Nephron progenitor cell (in vitro differentiated cells): Measurements from ENCODE around the gene ACHE.
"Not testable (repeated sequence)": the region's sequence is repeated elsewhere in the genome, so short reads cannot be mapped to it uniquely, and the experiment has no call there.

ENCODE experiments used
- DNase-seq: peaks from one replicate; pipeline ENCODE4 v3.0.0; 2021
- H3K27ac Mint-ChIP-seq: 2 replicates; pipeline ENCODE4 v1.8.0; 2021; ENCODE audit warnings: mild to moderate bottlenecking, moderate library complexity, mixed read lengths
- H3K27me3 Mint-ChIP-seq: 2 replicates; pipeline ENCODE4 v1.8.0; 2021; ENCODE audit warnings: mild to moderate bottlenecking, low read depth, mixed read lengths; ENCODE audit not compliant: poor library complexity
- H3K36me3 Mint-ChIP-seq: 2 replicates; pipeline ENCODE4 v1.8.0; 2021; ENCODE audit warnings: low read depth, mixed read lengths
- H3K4me1 Mint-ChIP-seq: 2 replicates; pipeline ENCODE4 v1.8.0; 2021; ENCODE audit warnings: mixed read lengths
- H3K4me3 Mint-ChIP-seq: 2 replicates; pipeline ENCODE4 v1.8.0; 2021; ENCODE audit warnings: mild to moderate bottlenecking, moderate library complexity, mixed read lengths
- H3K9me3 Mint-ChIP-seq: 2 replicates; pipeline ENCODE4 v1.8.0; 2021; ENCODE audit warnings: mild to moderate bottlenecking, moderate library complexity, mixed read lengths
- CTCF ChIP-seq: fragments of 200-600 bp; sonication (generic); IDR thresholded peaks from 2 replicates; pipeline ENCODE4 v1.5.0; 2021; ENCODE audit warnings: antibody characterized with exemption

The ACHE gene

DNA sequence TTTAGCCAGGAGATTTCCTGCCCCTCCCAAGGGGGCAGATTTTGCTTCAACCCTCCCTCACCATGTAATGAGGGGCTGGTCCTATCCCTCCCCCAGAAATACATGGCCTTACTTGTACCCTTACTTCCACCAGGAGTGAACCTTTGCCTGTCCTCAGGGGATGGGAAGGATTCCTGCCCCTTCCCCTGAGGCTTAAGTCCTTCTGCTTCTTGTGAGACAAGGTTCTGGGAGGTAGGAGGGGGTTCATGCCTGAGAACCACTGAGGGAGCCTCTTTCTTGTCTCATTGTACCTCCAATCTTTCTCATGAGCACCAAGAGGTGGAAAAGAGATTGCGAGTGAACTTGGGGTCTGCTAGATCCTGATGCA, 34.1 kb upstream of the ACHE start:
- DNase-seq: no peak
- H3K27me3 Mint-ChIP-seq: peaks cover 9% of the 10 kb centered on the region
- no peaks in the 10 kb centered on the region for H3K4me1 Mint-ChIP-seq
- peaks cover 29% of the 10 kb centered on the region for H3K9me3 Mint-ChIP-seq
- no peak overlapping the region for H3K4me3 Mint-ChIP-seq
- H3K27ac Mint-ChIP-seq: no peak overlapping the region
- H3K36me3 Mint-ChIP-seq: peaks cover 6% of the 10 kb centered on the region
- TF ChIP-seq CTCF: no peak

- not testable (repeated sequence) for H3K9me3 Mint-ChIP-seq, H3K36me3 Mint-ChIP-seq, H3K4me1 Mint-ChIP-seq, DNase-seq, H3K4me3 Mint-ChIP-seq, H3K27ac Mint-ChIP-seq
- peaks cover 18% of the 10 kb centered on the region for H3K27me3 Mint-ChIP-seq
These were observed 27.9 kb upstream of the ACHE start for GRCh38 chr7:100923616-100924015.

DNA sequence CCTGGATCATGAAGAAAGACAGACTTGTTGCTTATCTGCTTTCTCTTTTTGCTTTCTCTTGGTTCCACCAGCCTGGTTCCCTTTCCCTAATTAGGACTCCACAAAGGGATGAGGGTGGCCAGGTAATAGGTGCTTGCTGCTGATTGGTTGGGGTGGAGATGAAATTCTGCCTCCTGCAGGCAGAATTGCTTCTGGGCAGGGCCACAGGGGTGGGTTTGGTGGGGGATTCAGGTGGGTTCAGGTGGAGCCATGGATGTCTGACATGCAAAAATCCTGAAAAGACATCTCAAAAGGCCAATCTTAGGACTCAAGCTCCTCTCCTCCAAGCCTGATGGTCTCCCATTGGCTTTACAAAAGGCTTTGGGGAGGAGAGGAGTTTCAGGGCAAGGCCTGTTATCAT, 25.4 kb upstream of the ACHE start:
- Mint-ChIP-seq H3K27ac (no peak overlapping the region), H3K36me3 (no peaks in the 10 kb centered on the region), H3K4me1 (no peaks in the 10 kb centered on the region), H3K27me3 (peaks cover 18% of the 10 kb centered on the region), H3K9me3 (no peaks in the 10 kb centered on the region), H3K4me3 (no peak overlapping the region)
- DNase-seq: no peak
- TF ChIP-seq CTCF: no peak

DNA sequence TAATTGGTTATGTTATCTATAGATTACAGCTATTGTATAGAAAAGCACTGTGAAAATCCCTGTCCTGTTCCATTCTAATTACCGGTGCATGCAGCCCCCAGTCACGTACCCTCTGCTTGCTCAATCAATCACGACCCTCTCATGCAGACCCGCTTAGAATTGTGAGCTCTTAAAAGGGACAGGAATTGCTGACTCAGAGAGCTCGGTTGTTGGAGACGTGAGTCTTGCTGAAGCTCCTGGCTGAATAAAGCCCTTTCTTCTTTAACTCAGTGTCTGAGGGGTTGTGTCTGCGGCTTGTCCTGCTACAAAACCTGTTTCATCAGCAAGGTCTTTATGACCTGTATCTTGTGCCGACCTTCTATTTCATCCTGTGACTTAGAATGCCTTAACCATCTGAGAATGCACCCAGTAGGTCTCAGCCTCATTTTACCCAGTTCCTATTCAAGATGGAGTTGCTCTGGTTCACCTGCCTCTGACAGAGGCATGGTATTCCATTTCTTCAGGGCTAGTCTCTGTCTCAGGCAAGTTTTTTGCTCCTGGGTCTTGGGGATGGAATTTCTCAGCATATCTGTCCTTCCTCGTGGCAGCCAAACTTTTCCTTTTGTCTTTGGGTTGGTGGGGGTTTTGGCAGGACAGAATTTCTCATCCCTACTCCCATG, 24.2 kb upstream of the ACHE start:
- not testable (repeated sequence) for DNase-seq, H3K9me3 Mint-ChIP-seq, H3K4me1 Mint-ChIP-seq, H3K27ac Mint-ChIP-seq, H3K4me3 Mint-ChIP-seq, H3K36me3 Mint-ChIP-seq
- H3K27me3 Mint-ChIP-seq: peaks cover 18% of the 10 kb centered on the region

- H3K9me3 Mint-ChIP-seq, H3K27ac Mint-ChIP-seq, H3K4me1 Mint-ChIP-seq, H3K36me3 Mint-ChIP-seq, H3K4me3 Mint-ChIP-seq, DNase-seq: not testable (repeated sequence)
- peaks cover 18% of the 10 kb centered on the region for H3K27me3 Mint-ChIP-seq
These were observed 23.6 kb upstream of the ACHE start for GRCh38 chr7:100919335-100919734.

- TF ChIP-seq CTCF: no peak
- Mint-ChIP-seq H3K27me3 (peaks cover 13% of the 10 kb centered on the region), H3K36me3 (no peaks in the 10 kb centered on the region), H3K4me1 (no peaks in the 10 kb centered on the region), H3K4me3 (no peak overlapping the region), H3K27ac (no peak overlapping the region), H3K9me3 (no peaks in the 10 kb centered on the region)
- DNase-seq: no peak
These were observed 19.3 kb upstream of the ACHE start for GRCh38 chr7:100914879-100915447.

DNA sequence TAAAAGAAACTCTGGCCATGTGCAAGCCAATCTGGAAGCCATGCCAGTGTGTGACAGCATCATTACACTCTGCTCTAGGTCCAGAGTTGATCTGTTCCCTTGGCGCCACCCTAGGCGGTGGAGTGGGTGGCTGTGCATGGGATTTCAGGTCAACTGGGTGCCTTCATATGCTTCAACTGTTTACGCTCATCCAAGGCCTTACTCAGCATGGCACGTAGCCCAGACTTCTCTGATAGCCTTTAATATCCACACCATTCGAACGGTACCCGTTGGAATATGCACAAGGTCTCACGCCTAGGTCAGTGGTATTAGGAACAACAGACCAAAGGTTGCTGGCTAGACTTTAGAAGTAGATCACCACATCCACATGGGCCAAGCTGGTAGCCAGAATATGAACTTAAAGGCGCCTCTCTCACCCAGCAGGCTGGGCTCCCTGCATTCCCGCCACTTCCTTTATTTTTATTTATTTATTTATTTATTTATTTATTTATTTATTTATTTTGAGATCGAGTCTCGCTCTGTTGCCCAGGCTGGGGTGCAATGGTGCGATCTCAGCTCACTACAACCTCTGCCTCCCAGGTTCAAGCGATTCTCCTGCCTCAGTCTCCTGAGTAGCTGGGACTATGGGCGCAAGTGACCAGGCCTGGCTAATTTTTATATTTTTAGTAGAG, 18.7 kb upstream of the ACHE start:
- no peak overlapping the region for H3K27ac Mint-ChIP-seq
- no peak for TF ChIP-seq CTCF

More for the DNA sequence above, 18.7 kb upstream of the ACHE start:
- no peak for DNase-seq
- Mint-ChIP-seq H3K4me1 (no peaks in the 10 kb centered on the region), H3K27me3 (peaks cover 8% of the 10 kb centered on the region), H3K9me3 (no peaks in the 10 kb centered on the region), H3K36me3 (no peaks in the 10 kb centered on the region), H3K4me3 (no peak overlapping the region)
